Activated CD4-positive, CD25-positive, alpha-beta regulatory T cell treated with anti-CD3 and anti-CD28 coated beads, Interleukin-2, amount 50 U/mL, for 16 hours (primary cell): ENCODE measurements around the gene ATP13A4.
"Not testable (repeated sequence)": the region's sequence is repeated elsewhere in the genome, so short reads cannot be mapped to it uniquely, and the experiment has no call there.

Source experiments
- DNase-seq: peaks from one replicate; pipeline ENCODE4 v3.0.0-alpha.2; 2020; ENCODE audit warnings: low read depth, low spot score

Gene ATP13A4

DNA sequence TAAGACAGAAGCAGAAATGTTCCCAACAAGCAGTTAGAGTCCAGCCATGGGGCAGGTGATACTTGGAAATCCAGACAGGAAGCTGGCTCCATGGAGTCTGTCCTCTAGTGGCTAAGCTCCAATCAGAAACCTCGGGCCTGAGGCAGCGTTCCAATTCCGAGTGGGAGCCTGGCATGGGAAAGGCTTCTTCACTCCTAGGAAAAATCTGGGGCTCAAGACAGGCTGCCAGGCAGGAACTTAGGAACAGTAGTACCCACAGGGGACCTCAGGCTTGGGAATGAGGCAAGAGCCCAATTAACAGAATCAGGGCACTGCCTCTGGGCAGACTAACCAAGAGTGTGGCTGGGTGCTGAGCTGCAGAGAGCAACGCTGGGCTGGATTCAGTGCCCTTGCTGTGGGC is 6.2 kb upstream of the ATP13A4 start:
- DNase-seq, result no peak

DNA sequence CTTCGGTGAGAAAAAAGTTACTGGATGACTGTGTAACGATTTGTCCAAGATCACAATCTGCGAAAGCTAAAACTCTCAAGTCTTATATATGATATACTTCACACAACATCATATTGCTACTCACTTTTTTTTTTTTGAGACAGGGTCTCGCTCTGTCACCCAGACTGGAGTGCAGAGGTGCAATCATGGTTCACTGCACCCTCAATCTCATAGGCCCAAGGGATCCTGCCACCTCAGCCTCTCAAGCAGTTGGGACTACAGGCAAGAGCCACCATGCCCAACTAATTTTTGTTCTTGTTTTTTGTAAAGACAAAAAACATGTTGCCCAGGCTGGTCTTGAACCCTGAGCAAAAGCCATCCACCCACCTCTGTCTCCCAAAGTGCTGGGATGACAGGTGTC is 5.4 kb upstream of the ATP13A4 start:
- DNase-seq, result no peak

- DNase-seq, result no peak
These were observed 4.4 kb upstream of the ATP13A4 start for GRCh38 chr3:193559100-193559499.

GRCh38 chr3:193556841-193557240 is 2.1 kb upstream of the ATP13A4 start:
- no peak for DNase-seq

GRCh38 chr3:193553586-193553985 is 1.1 kb downstream of the ATP13A4 start:
- DNase-seq, result no peak

DNA sequence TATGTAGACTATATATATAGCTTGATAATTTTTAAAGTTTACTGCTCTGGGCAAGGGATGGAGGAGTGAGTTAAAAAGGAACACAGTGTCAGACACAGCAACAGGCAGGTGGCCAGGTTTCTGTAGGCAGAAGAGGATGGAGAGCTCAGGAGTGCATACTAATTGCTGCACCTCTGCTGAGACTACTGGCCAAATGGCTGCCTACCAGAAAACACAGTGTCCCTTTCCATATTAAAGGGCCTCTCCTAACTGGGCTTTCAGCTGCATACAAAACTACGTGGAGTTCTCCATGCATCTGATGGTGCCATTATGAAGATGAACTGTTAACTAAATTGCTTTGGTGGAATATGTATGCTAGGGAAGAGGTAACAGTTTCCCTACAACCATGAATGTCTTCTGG is 1.8 kb downstream of the ATP13A4 start:
- no peak for DNase-seq

GRCh38 chr3:193548406-193548805 is 6.3 kb downstream of the ATP13A4 start:
- DNase-seq, result no peak

DNA sequence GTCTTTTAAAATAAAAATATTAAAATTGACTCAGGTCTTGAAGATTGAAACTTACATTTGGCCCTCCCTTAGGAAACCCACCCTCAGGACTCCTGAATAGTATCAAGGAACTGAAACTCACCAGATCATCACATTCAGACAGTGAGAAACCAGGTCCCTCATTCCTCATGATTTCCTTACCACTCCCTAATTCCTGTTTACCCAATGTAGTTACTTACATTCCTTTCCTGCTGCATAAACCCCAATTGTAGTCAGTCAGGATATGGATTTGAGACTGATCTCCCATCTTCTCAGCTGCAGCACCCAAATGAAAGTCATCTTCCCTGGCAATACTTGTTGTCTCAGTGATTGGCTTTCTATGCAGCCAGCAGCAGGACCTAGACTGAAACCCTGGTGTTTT is 8.6 kb downstream of the ATP13A4 start:
- no peak for DNase-seq

GRCh38 chr3:193545304-193545703 is 9.4 kb downstream of the ATP13A4 start:
- no peak for DNase-seq

DNA sequence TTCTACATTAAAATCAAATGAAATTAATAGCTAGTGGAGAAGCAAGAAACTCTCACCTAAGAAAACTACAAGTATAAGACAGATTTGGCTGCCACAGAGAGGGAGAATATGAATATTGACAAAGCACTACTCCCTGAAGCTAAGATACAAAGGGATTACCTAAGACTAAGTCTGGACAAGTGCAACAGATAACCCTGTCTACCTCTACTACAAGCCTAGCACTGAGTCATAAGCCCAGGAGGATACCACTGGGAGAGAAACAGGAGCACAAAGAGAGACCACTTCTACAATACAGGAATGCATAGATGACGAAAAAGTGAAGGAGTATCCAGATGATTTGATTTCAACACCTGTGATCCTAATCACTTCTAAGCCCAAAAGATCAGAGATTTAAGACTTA is 10.4 kb downstream of the ATP13A4 start:
- no peak for DNase-seq

DNA sequence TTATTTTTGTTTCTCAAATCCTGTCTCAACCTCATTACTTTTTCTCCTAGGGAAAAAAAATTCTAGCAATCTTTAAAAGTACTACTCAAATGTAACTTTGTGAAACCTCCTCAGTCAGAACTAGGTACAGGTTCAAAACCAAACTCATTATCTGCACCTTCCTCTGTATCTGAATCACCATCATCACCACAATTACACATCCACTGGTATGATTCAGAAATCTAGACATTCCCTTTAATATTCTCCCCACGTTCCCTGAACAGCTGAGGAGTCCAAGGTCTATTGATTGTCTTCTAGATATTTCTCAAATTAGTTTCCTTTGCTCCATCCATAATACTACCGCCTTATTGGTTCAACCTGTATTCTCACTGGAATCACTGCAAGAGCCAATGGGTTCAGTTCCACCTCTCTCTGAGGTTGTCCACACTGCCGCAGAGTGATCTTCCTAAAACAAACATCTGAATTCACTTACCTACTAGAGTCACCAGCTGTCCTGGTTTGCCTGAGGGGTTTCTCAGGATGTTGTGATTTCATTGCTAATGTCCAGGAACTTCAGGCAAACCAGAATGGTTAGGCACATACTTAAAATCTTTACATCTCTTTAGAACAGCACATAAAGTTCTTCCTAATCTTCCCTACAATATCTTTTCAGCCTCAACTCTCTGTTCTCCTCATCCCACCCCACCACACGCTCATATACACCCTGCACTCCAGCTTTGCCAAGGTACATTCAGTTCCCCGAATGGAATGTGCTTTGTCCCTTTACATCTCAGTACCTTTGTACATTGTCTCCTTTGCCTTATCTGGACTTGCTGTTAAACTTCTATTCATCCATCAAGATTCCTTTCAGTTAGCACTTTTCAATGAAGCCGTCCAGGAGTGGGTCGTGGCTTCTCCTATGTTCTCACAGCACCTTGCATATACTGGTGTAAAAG is 24.2 kb downstream of the ATP13A4 start:
- no peak for DNase-seq

- not testable (repeated sequence) for DNase-seq
These were observed 28.6 kb downstream of the ATP13A4 start for GRCh38 chr3:193526085-193526484.

- DNase-seq, result no peak
These were observed 32.2 kb downstream of the ATP13A4 start for GRCh38 chr3:193522473-193522872.

- DNase-seq, result no peak
These were observed 34.0 kb downstream of the ATP13A4 start for GRCh38 chr3:193520738-193521137.

DNA sequence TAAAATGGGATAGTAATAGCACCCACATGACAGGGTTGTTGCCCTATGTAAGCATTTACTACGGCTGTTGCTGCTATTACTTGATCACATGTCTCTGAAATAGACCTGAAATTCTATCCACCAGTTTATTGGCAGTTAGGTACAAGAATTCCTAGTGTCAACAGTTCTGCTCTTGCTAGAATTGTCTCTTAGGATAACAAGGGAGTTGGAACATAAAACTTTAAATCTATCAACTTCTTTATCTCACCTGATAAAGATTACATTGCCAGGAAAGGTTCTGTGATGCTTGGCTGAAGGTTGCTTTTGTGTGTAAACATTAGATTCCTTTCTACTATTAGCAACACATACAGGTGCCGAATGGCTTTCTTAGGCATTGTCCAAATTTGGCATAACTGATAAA is 38.7 kb downstream of the ATP13A4 start:
- DNase-seq, result no peak

DNA sequence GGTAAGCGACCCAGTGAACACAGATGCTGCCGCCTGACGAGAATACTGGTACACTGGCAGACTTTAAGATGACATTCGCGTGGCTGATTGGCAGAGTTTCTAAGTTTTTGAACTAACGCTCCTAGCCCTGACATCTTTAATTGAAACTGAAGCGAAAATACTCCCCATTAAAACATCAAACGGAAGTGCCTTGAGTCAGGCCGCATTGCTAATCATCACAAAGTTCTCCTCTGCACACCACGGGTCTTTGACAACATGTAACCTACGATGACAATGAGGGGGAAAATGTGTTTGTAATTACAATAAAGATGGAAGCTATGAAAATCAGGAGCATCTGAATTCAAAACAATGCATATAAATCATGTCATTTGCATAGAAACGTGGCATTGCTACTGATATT is 44.5 kb downstream of the ATP13A4 start:
- no peak for DNase-seq

- no peak for DNase-seq
These were observed 45.4 kb downstream of the ATP13A4 start for GRCh38 chr3:193509103-193509965.

GRCh38 chr3:193508108-193508507 is 46.6 kb downstream of the ATP13A4 start:
- no peak for DNase-seq

DNA sequence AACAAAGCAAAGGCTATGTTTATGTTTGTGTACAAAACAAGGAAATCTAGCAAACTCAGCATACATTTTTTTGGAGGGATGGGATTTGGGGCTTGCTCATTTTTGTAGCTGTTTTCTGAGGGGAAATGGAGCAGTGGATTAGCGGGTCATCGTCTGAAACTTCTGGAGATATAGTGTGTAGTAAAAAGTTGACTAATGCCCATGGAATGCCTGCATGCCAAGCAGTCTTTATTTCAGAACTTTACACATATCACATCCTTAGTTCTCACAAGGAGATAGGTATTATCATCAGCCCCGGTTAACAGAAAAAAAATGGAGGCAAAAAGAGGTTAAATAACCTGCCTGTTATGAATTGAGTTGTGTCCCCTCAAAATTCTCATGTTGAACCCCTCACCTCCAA is 47.1 kb downstream of the ATP13A4 start:
- DNase-seq, result no peak

DNA sequence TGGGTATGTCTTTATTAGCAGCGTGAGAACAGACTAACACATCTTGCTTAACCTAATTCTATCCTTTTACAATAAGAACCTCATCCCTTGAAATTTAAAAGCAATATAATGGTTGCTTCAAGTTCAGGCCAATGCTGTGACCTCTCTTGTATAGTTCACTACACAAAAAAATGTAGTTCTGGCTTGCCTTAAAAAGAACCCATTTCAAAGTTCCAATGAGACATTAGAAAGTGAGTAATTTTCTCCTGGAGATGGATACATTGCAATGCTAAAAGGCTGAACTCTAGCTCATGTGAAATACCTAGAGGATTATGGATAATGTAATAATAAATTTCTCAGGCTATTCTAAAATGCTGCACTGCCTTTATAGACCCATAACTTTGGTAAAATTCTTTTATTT is 47.8 kb downstream of the ATP13A4 start:
- DNase-seq, result no peak

DNA sequence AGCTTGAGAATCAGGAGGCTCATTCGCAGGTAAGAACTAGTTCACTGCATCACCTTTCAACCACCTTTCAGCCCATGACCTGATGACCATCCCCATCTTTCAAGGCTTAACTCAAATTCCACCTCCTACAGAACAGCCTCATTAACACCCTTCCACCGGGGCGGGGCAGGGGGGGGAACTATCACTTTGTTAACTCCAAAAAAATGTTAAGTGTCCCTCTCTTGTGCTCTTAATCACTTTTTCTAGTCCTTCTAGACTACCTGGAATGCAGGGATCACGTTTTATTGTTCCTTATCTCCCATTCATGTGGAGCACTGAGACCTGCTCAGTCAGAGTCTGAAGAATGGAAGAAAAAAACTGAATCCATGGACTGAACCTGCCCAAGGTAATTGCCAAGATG is 51.8 kb downstream of the ATP13A4 start:
- DNase-seq, result no peak

DNA sequence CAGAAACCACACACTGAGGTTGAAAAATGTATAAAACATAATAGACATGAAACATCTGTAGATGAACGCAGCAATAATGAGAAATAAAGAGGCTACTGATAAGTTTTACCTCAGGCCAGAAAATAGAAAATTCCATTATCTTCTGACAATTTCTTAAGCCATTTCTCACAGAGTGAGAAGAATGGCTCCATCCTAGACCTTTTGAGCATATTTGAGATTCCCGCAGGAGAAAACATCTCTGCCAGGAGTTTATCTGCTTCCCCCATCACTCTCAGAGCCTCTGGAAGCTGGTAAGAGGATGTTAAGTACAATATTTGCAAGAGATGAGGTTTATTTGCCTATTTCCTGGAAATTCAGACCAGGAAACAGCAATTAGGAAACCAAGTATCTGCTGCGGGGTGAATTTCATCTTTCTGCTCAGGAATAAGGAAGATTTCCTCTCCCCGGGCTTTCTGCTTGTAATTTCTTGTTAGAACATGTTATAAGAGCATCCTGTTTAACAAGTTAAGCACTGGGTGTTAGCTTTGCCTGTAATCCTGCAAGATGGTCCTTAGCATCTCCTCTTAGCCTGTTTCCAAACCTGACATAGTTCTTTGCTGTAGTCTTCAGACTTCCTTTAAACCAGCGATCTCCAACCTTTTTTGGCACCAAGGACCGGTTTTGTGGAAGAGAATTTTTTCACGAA is 54.8 kb downstream of the ATP13A4 start:
- DNase-seq, result no peak
